ENCODE data around the gene IMPACT. TPM values are rescaled to one million over a fixed set of nuclear protein-coding genes. Genes with fewer than 3 reads are reported as not detected.
A peak's percentile ranks its signal among the peaks of the same experiment; 100 is the strongest.

Gene IMPACT
- total RNA-seq, 3 donors from 2014 or later (not counting 1 experiment from before 2014, with no cell fraction given), result 8.4 to 19.9 (median 12.2) TPM

GRCh38 chr18:24398540-24398939, 27.9 kb upstream of the IMPACT start:
- H3K27ac ChIP-seq (ENCODE audit: low read length), result no peak overlapping the region
- peak overlapping the region; percentile 81 for H3K4me3 Mint-ChIP-seq
- no peak overlapping the region for H3K27ac Mint-ChIP-seq
- H3K9me3 Mint-ChIP-seq, result no peaks in the 10 kb centered on the region
- H3K4me1 ChIP-seq (ENCODE audit: control insufficient read depth, insufficient read depth, low read length), result peaks cover 4% of the 10 kb centered on the region
- peaks cover 5 to 9% of the 10 kb centered on the region in 2 donors for H3K4me1 Mint-ChIP-seq
- H3K27me3 Mint-ChIP-seq (ENCODE audit: low read depth in 2 of 2), result peaks cover 8 to 10% of the 10 kb centered on the region in 2 donors
- no peak for TF ChIP-seq CTCF (IDR thresholded peaks at IDR 0.05)
- no peaks in the 10 kb centered on the region for H3K36me3 Mint-ChIP-seq
- ATAC-seq (no peak), DNase-seq (no peak)
- no peak overlapping the region for H3K4me3 ChIP-seq (ENCODE audit: low read length)
- WGBS (ENCODE audit: insufficient coverage), result 94% methylated on average over 15 of the region's 15 CpGs
- H3K27me3 ChIP-seq (ENCODE audit: control insufficient read depth, insufficient read depth, low read length), result peaks cover 8% of the 10 kb centered on the region
- intact Hi-C loops (cut with micrococcal nuclease), result no loop called here
- H3K9me3 ChIP-seq (ENCODE audit: control insufficient read depth, insufficient read depth, low read length), result no peaks in the 10 kb centered on the region
- no peaks in the 10 kb centered on the region for H3K36me3 ChIP-seq (ENCODE audit: control insufficient read depth, insufficient read depth, low read length)

DNA sequence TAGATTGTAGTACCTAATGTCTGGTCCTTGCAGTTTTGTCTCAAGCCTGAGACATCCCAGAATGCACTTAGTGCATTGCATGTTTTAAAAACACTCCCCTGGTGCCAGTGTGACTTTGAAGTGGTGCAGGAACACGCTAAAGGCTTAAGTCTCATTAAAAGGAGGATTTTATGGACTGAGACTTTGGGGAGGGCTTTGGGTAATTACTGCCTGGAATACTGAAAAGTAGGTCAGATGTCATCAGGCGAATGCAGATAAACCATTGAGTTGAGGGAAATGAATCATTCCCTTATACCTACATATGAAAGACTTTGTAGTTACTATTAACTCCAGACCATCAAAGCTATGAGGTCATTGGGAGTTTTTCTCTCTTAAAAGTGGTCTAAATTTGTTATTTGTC, 25.9 kb upstream of the IMPACT start:
- Mint-ChIP-seq H3K4me3 (no peak overlapping the region), H3K4me1 (peaks cover 5 to 9% of the 10 kb centered on the region in 2 donors), H3K36me3 (no peaks in the 10 kb centered on the region), H3K27ac (no peak overlapping the region), H3K27me3 (ENCODE audit: low read depth in 2 of 2) (peaks cover 13 to 22% of the 10 kb centered on the region in 2 donors), H3K9me3 (no peaks in the 10 kb centered on the region)
- ATAC-seq (no peak), DNase-seq (no peak)
- H3K4me3 ChIP-seq (ENCODE audit: low read length), result no peak overlapping the region
- H3K4me1 ChIP-seq (ENCODE audit: control insufficient read depth, insufficient read depth, low read length), result peaks cover 4% of the 10 kb centered on the region
- 70% methylated on average over 1 of the region's 2 CpGs for WGBS (ENCODE audit: insufficient coverage)
- TF ChIP-seq CTCF (IDR thresholded peaks at IDR 0.05), result no peak
- H3K9me3 ChIP-seq (ENCODE audit: control insufficient read depth, insufficient read depth, low read length), result no peaks in the 10 kb centered on the region
- intact Hi-C loops (cut with micrococcal nuclease), result no loop called here
- H3K36me3 ChIP-seq (ENCODE audit: control insufficient read depth, insufficient read depth, low read length), result no peaks in the 10 kb centered on the region
- peaks cover 8% of the 10 kb centered on the region for H3K27me3 ChIP-seq (ENCODE audit: control insufficient read depth, insufficient read depth, low read length)
- H3K27ac ChIP-seq (ENCODE audit: low read length), result no peak overlapping the region

DNA sequence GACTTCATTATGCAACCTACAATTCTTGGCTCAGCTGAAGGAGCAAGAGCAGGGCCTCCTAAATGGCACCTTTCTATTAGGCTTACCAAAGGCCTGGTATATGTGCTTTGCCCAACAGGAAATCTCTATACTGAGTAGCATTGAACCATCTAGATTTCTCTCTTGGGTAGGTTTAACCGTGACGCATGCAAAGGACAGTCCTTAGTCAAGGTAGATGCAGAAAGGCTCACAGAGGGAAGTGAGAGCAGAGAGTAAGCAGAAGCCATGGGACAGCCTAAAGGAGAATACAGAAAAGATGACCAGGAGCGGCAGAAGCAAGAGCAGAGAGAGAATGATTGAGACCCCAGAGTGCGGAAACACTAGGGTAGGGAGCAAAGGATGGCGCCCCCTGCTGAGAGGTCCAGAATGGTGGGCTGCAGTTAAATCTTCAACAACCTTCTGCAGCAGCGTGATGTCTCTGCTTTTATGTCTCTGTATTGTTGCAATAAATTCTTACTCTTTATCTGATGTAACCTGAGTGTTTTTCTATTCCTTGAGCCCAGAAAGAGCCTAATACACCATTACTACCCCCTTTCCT, 24.2 kb upstream of the IMPACT start:
- Mint-ChIP-seq H3K9me3 (no peaks in the 10 kb centered on the region), H3K4me3 (no peak overlapping the region), H3K27me3 (ENCODE audit: low read depth in 2 of 2) (peaks cover 25 to 38% of the 10 kb centered on the region in 2 donors), H3K36me3 (no peaks in the 10 kb centered on the region), H3K27ac (no peak overlapping the region), H3K4me1 (peaks cover under 1 to 5% of the 10 kb centered on the region in 2 donors)
- Histone ChIP-seq H3K4me1 (ENCODE audit: control insufficient read depth, insufficient read depth, low read length) (peaks cover 4% of the 10 kb centered on the region), H3K27ac (ENCODE audit: low read length) (no peak overlapping the region), H3K27me3 (ENCODE audit: control insufficient read depth, insufficient read depth, low read length) (peaks cover 5% of the 10 kb centered on the region), H3K9me3 (ENCODE audit: control insufficient read depth, insufficient read depth, low read length) (no peaks in the 10 kb centered on the region), H3K36me3 (ENCODE audit: control insufficient read depth, insufficient read depth, low read length) (no peaks in the 10 kb centered on the region), H3K4me3 (ENCODE audit: low read length) (no peak overlapping the region)
- DNase-seq (peak in 1 of 2 donors; percentile 22), ATAC-seq (no peak)
- no peak for TF ChIP-seq CTCF (IDR thresholded peaks at IDR 0.05)
- intact Hi-C loops (cut with micrococcal nuclease), result no loop called here
- WGBS (ENCODE audit: insufficient coverage), result 86% methylated on average over 6 of the region's 6 CpGs

DNA sequence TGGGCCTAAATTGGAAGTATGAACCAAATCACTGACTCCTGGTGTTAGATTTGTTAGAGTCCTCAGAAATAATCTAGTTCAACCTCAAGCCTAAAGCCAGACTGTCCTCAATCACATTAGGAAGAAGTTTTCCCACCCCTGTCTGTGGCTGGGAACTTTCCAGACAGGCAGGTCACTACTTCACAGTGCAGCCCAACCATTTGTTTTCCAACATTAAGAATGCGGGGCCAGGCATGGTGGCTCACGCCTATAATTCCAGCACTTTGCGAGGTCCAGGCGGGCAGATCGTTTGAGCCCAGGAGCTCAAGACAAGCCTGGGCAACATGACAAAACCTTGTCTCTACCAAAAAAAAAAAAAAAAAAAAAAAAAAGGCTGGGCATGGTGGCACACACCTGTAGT, 23.4 kb upstream of the IMPACT start:
- TF ChIP-seq CTCF (IDR thresholded peaks at IDR 0.05), result no peak
- Histone ChIP-seq H3K4me1 (ENCODE audit: control insufficient read depth, insufficient read depth, low read length) (peaks cover under 1% of the 10 kb centered on the region), H3K4me3 (ENCODE audit: low read length) (no peak overlapping the region), H3K9me3 (ENCODE audit: control insufficient read depth, insufficient read depth, low read length) (no peaks in the 10 kb centered on the region), H3K36me3 (ENCODE audit: control insufficient read depth, insufficient read depth, low read length) (no peaks in the 10 kb centered on the region), H3K27me3 (ENCODE audit: control insufficient read depth, insufficient read depth, low read length) (peaks cover 4% of the 10 kb centered on the region), H3K27ac (ENCODE audit: low read length) (no peak overlapping the region)
- Mint-ChIP-seq H3K27ac (no peak overlapping the region), H3K27me3 (ENCODE audit: low read depth in 2 of 2) (peaks cover 27 to 40% of the 10 kb centered on the region in 2 donors), H3K4me3 (no peak overlapping the region), H3K9me3 (no peaks in the 10 kb centered on the region), H3K4me1 (peaks cover 0 to under 1% of the 10 kb centered on the region in 2 donors), H3K36me3 (no peaks in the 10 kb centered on the region)
- DNase-seq (no peak), ATAC-seq (no peak)
- WGBS (ENCODE audit: insufficient coverage), result 91% methylated on average over 5 of the region's 5 CpGs
- intact Hi-C loops (cut with micrococcal nuclease), result no loop called here
